A673 (cell line): ENCODE measurements around the gene MARCHF2.
"Not testable (repeated sequence)": the region's sequence is repeated elsewhere in the genome, so short reads cannot be mapped to it uniquely, and the experiment has no call there.

Source experiments
- EZH2 ChIP-seq: fragments of 200-600 bp; sonication (generic); IDR thresholded peaks from 2 replicates; pipeline ENCODE4 v1.6.1; 2017; ENCODE audit warnings: borderline replicate concordance, low read depth, mild to moderate bottlenecking, mixed read lengths, antibody characterized with exemption, low read length; ENCODE audit not compliant: poor library complexity, severe bottlenecking
- TF ChIP-seq, protein P1 (sequence below): fragments of 300-800, 200-600 bp; sonication (generic); conservative IDR thresholded peaks from 2 replicates; pipeline ENCODE4 v1.5.1; 2017; ENCODE audit warnings: low read depth, mild to moderate bottlenecking, antibody characterized with exemption, low read length, moderate library complexity, mixed read lengths

DNA sequence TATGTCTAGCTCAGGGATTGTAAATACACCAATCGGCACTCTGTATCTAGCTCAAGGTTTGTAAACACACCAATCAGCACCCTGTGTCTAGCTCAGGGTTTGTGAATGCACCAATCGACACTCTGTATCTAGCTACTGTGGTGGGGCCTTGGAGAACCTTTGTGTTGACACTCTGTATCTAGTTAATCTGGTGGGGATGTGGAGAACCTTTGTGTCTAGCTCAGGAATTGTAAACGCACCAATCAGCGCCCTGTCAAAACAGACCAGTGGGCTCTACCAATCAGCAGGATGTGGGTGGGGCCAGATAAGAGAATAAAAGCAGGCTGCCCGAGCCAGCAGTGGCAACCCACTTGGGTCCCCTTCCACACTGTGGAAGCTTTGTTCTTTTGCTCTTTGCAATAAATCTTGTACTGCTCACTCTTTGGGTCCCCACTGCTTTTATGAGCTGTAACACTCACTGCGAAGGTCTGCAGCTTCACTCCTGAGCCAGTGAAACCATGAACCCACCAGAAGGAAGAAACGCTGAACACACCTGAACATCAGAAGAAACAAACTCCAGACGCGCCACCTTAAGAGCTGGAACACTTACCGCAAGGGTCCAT is 36.6 kb upstream of the MARCHF2 start:
- TF ChIP-seq, protein P1, sequence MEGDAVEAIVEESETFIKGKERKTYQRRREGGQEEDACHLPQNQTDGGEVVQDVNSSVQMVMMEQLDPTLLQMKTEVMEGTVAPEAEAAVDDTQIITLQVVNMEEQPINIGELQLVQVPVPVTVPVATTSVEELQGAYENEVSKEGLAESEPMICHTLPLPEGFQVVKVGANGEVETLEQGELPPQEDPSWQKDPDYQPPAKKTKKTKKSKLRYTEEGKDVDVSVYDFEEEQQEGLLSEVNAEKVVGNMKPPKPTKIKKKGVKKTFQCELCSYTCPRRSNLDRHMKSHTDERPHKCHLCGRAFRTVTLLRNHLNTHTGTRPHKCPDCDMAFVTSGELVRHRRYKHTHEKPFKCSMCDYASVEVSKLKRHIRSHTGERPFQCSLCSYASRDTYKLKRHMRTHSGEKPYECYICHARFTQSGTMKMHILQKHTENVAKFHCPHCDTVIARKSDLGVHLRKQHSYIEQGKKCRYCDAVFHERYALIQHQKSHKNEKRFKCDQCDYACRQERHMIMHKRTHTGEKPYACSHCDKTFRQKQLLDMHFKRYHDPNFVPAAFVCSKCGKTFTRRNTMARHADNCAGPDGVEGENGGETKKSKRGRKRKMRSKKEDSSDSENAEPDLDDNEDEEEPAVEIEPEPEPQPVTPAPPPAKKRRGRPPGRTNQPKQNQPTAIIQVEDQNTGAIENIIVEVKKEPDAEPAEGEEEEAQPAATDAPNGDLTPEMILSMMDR: not testable (repeated sequence)
- TF ChIP-seq EZH2: not testable (repeated sequence)
